GM12878 (cell line): ENCODE data around the gene CCM2.

Experiments
- RAD21 ChIP-seq: IDR thresholded peaks from 2 replicates; pipeline ENCODE4 v1.6.1; 2011; ENCODE audit warnings: mild to moderate bottlenecking, low read depth, low read length, moderate library complexity; ENCODE audit not compliant: insufficient read depth
- TF ChIP-seq, protein P1 (sequence below): IDR thresholded peaks from 2 replicates; pipeline ENCODE4 v1.6.1; 2011; ENCODE audit warnings: low read depth, low read length, improper control_type of control experiment, borderline replicate concordance

DNA sequence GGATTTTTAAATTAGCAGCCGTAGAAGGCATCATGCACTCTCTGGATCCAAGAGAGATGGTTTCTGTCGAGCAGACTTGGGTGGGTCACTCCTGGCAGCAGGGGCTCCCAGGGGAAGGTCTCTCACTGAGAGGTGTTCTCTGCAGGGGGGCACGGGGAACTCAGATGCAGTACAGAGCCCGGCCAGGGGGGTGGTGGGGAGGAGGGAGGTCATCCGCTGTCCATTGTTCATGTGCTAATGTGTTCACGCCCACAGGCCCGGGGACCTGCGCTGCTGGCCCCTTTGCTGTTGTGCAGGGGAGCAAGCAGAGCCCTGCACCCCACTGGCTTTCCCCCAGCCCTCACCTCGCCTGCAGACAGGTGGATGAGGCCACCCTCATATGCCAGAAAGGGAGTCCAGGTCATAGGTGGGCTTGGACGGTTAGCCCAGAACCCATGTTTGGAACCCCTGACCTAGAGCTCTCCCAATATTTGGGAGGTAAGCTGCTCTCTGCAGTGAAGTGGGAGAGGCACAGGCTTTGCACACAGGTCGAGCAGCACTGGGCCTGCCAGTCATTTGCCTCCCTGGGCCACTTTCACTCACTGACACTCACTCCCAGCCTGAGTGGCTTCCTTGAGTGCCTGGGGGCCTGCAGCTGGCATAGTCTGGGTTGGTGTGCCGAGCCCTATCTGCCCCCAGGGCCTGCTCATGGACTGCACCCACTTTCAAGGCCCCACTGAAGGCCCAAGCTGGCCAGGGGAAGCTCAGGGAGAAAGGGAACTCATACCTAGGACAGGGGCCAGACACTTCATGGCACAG lies 124.1 kb downstream of the CCM2 start:
- TF ChIP-seq, protein P1, sequence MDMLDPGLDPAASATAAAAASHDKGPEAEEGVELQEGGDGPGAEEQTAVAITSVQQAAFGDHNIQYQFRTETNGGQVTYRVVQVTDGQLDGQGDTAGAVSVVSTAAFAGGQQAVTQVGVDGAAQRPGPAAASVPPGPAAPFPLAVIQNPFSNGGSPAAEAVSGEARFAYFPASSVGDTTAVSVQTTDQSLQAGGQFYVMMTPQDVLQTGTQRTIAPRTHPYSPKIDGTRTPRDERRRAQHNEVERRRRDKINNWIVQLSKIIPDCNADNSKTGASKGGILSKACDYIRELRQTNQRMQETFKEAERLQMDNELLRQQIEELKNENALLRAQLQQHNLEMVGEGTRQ: no peak
- TF ChIP-seq RAD21: no peak
